ENCODE data around the gene CHRM4.

CHRM4 gene

DNA sequence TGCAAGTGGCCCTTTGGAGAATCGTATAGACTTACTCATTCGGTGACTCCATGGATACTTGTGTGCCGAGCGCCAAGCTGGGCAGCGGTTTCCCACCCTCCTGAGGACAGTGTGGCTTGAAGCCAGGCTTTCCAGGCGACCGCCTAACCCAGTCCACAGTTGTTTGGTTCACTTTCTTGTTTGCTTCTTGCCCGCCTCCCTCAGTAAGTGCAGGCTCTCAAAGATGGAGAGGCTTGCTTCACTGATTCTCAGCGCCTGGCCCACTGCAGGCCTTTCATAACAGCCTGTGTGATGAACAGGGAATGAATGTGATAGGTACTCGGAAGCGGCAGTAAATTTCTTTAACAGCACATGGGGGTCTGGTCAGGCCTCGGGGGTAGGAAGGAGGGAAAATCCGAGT, 21.3 kb downstream of the CHRM4 start:
- Histone ChIP-seq H3K9me3 (ENCODE audit: low read depth, low read length) (no peaks in the 10 kb centered on the region), H3K36me3 (ENCODE audit: insufficient read depth, low read length) (peaks cover 7% of the 10 kb centered on the region; the same call in 1 of the 2 replicates), H3K27ac (no peak overlapping the region), H3K4me3 (no peak overlapping the region), H3K9ac (ENCODE audit: insufficient read length) (no peak overlapping the region)
- no peak for DNase-seq (ENCODE audit: low read depth, low spot score)
- no peak for TF ChIP-seq FOXP2 (optimal IDR thresholded peaks at IDR 0.05; ENCODE audit: control extremely low read depth, extremely low read length, insufficient read depth)
- no peak for TF ChIP-seq EZH2 (IDR thresholded peaks at IDR 0.05)
- TF ChIP-seq POLR2AphosphoS5 (IDR thresholded peaks at IDR 0.05; ENCODE audit: borderline replicate concordance, low read depth, low read length) = no peak

DNA sequence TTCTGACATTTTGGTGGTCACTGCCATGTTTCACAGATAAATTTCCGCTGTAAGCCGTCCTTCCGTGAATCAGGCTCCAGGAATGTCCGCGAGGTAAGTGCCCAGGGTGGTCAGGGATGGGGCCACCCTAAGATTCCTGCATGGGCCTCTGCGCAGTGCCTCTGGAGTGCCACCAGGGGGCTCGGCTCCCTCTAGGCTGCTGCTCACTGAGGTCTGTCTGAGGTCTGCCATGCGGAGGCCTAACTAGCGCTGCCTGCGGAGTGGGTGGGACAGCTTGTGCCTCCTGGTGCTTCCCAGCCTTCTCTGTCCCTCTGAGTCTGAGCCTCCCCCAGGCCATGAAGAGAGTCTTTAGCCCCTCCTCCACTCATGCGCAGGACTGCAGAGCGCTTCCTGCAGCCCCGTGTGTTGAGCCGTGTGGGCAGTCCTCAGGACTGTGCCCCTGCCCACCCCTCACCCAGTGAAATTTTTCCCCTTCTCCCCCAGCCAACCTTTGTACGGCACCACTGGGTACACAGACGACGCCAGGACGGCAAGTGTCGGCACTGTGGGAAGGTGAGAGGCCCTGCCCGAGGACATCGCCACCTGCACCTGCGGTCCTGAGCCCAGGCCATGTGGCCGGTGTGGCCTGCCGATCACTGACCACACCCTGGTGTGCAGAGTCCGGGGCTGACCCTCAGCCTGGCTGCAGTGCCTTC, 22.0 kb downstream of the CHRM4 start:
- Histone ChIP-seq H3K9ac (ENCODE audit: insufficient read length) (no peak overlapping the region), H3K27ac (no peak overlapping the region), H3K36me3 (ENCODE audit: insufficient read depth, low read length) (peaks cover 7% of the 10 kb centered on the region; the same call in 1 of the 2 replicates), H3K4me3 (no peak overlapping the region), H3K9me3 (ENCODE audit: low read depth, low read length) (no peaks in the 10 kb centered on the region)
- no peak for TF ChIP-seq EZH2 (IDR thresholded peaks at IDR 0.05)
- DNase-seq (ENCODE audit: low read depth, low spot score) = no peak

DNA sequence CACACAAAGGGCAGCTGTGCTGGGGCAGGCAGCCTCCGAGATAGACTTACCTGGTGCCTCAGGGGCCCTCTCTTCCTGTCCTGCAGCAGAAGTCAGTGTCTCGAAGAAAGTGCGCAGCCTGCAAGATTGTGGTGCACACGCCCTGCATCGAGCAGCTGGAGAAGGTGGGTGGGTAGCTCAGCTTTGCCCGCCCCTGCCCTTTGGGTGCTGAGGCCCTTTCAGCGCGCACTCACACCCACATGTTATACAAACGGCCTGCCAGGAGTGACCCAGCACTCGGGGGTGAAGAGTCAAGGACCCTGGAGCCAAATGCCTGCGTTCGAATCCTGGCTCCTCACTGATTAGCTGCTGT, 23.7 kb downstream of the CHRM4 start:
- H3K36me3 ChIP-seq (ENCODE audit: insufficient read depth, low read length) = peaks cover 7% of the 10 kb centered on the region; the same call in 1 of the 2 replicates
- no peak overlapping the region for H3K4me3 ChIP-seq
- TF ChIP-seq FOXP2 (optimal IDR thresholded peaks at IDR 0.05; ENCODE audit: control extremely low read depth, extremely low read length, insufficient read depth) = no peak
- TF ChIP-seq POLR2AphosphoS5 (IDR thresholded peaks at IDR 0.05; ENCODE audit: borderline replicate concordance, low read depth, low read length) = no peak
- TF ChIP-seq EZH2 (IDR thresholded peaks at IDR 0.05) = no peak
- DNase-seq (ENCODE audit: low read depth, low spot score) = no peak
- no peaks in the 10 kb centered on the region for H3K9me3 ChIP-seq (ENCODE audit: low read depth, low read length)
- H3K27ac ChIP-seq = no peak overlapping the region
- H3K9ac ChIP-seq (ENCODE audit: insufficient read length) = no peak overlapping the region

DNA sequence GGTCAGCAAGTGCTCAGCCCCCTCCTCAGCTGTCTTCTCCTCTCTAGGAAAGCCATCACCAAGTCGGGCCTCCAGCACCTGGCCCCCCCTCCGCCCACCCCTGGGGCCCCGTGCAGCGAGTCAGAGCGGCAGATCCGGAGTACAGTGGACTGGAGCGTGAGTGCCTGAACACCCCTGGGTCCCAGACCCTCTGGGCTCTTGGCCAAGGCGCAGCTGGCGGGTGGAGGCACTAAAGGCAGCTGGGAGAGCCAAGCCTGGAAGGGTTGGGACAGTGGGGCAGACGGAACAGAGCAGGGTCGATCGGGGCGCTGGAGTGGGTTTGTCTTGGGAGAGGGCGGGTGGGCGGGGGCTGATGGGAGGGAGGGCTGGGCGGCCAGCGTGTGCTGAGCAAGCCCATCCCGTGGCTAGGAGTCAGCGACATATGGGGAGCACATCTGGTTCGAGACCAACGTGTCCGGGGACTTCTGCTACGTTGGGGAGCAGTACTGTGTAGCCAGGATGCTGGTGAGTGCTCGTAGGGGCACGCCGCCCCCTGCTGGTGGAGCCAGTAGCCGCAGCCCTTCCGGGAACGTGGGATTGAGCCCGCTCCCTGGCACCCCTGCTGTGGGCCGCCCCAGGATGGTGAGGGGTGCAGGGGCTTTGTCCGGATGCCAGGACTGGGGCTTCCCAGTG, 24.2 kb downstream of the CHRM4 start:
- Histone ChIP-seq H3K9me3 (ENCODE audit: low read depth, low read length) (no peaks in the 10 kb centered on the region), H3K9ac (ENCODE audit: insufficient read length) (no peak overlapping the region), H3K4me3 (no peak overlapping the region), H3K27ac (no peak overlapping the region), H3K36me3 (ENCODE audit: insufficient read depth, low read length) (peaks cover 7% of the 10 kb centered on the region; the same call in 1 of the 2 replicates)
- TF ChIP-seq EZH2 (IDR thresholded peaks at IDR 0.05) (no peak), FOXP2 (optimal IDR thresholded peaks at IDR 0.05; ENCODE audit: control extremely low read depth, extremely low read length, insufficient read depth) (no peak), POLR2AphosphoS5 (IDR thresholded peaks at IDR 0.05; ENCODE audit: borderline replicate concordance, low read depth, low read length) (no peak)
- DNase-seq (ENCODE audit: low read depth, low spot score) = no peak

DNA sequence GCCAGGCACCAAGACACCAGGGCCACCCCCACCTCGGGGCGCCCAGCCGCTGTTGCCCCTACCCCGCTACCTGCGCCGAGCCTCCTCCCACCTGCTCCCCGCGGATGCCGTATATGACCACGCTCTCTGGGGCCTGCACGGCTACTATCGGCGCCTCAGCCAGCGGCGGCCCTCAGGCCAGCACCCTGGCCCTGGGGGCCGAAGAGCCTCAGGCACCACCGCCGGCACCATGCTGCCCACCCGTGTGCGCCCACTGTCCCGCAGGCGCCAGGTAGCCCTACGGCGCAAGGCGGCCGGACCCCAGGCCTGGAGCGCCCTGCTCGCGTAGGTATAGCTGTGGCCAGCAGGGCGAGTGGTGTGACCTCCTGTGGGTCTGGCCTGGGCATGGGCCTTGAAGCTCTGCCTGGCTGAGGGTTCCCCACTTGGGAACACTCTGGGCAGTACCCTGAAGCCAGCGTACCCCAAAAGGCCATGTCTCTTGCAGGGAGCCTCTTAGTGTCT, 24.9 kb downstream of the CHRM4 start:
- H3K27ac ChIP-seq = no peak overlapping the region
- peaks cover 7% of the 10 kb centered on the region; the same call in 1 of the 2 replicates for H3K36me3 ChIP-seq (ENCODE audit: insufficient read depth, low read length)
- no peaks in the 10 kb centered on the region for H3K9me3 ChIP-seq (ENCODE audit: low read depth, low read length)
- TF ChIP-seq POLR2AphosphoS5 (IDR thresholded peaks at IDR 0.05; ENCODE audit: borderline replicate concordance, low read depth, low read length) (no peak), EZH2 (IDR thresholded peaks at IDR 0.05) (no peak), FOXP2 (optimal IDR thresholded peaks at IDR 0.05; ENCODE audit: control extremely low read depth, extremely low read length, insufficient read depth) (no peak)
- H3K4me3 ChIP-seq = no peak overlapping the region
- no peak overlapping the region for H3K9ac ChIP-seq (ENCODE audit: insufficient read length)
- no peak for DNase-seq (ENCODE audit: low read depth, low spot score)

DNA sequence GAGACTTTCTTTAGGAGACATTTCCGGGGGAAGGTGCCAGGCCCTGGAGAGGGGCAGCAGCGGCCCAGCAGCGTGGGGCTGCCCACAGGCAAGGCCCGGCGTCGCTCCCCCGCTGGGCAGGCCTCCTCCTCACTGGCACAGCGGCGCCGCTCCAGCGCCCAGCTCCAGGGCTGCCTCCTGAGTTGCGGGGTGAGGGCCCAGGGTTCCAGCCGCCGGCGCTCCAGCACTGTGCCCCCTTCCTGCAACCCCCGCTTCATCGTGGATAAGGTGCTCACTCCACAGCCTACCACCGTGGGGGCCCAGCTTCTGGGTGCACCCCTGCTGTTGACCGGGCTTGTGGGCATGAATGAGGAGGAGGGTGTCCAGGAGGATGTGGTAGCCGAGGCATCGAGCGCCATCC, 25.3 kb downstream of the CHRM4 start:
- H3K4me3 ChIP-seq = no peak overlapping the region
- H3K9ac ChIP-seq (ENCODE audit: insufficient read length) = no peak overlapping the region
- no peak overlapping the region for H3K27ac ChIP-seq
- no peak for TF ChIP-seq FOXP2 (optimal IDR thresholded peaks at IDR 0.05; ENCODE audit: control extremely low read depth, extremely low read length, insufficient read depth)
- no peak for TF ChIP-seq POLR2AphosphoS5 (IDR thresholded peaks at IDR 0.05; ENCODE audit: borderline replicate concordance, low read depth, low read length)
- TF ChIP-seq EZH2 (IDR thresholded peaks at IDR 0.05) = no peak
- H3K36me3 ChIP-seq (ENCODE audit: insufficient read depth, low read length) = peaks cover 7% of the 10 kb centered on the region; the same call in 1 of the 2 replicates
- H3K9me3 ChIP-seq (ENCODE audit: low read depth, low read length) = no peaks in the 10 kb centered on the region
- DNase-seq (ENCODE audit: low read depth, low spot score) = no peak

DNA sequence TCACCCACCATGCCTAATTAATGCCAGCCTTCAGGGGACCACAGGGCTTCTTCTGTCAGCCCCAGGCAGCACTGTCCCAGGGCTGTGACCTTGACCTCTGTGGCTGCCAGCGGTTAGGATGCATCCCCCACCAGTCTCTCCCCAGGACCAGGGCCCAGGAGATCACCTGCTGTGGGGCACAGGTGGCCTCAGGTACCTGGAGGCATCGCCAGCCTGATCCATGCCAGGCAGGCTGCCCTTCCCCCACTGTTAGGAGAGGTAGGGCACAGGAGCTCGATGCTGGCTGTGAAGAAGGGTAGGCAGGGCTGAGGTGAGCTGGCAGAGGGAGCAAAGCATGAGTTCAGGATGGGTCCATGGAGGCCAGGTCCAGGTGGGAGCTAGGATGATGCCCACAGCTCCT, 26.8 kb downstream of the CHRM4 start:
- no peak overlapping the region for H3K27ac ChIP-seq
- H3K4me3 ChIP-seq = no peak overlapping the region
- peaks cover 2% of the 10 kb centered on the region; the same call in 1 of the 2 replicates for H3K36me3 ChIP-seq (ENCODE audit: insufficient read depth, low read length)
- no peaks in the 10 kb centered on the region for H3K9me3 ChIP-seq (ENCODE audit: low read depth, low read length)
- DNase-seq (ENCODE audit: low read depth, low spot score) = no peak
- H3K9ac ChIP-seq (ENCODE audit: insufficient read length) = no peak overlapping the region
- no peak for TF ChIP-seq POLR2AphosphoS5 (IDR thresholded peaks at IDR 0.05; ENCODE audit: borderline replicate concordance, low read depth, low read length)
- TF ChIP-seq EZH2 (IDR thresholded peaks at IDR 0.05) = no peak

DNA sequence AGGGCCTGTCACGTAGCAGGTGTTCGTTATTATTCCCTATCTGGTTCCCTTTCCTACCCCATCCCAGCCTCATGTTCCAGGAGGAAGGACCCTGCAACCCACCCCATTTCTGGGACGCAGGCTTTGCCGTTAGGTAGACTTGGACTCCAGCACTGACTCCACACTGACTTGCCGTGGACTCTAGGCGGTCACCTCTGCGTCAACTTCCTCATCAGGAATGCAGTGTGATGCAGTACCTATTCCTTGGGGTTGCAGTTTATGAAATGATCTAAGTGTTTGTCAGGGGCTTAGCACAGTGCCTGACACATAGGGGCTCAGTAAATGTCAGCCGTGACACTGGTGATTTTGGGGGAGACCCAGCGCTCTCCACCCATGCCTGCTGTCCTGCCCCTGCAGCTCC, 27.5 kb downstream of the CHRM4 start:
- DNase-seq (ENCODE audit: low read depth, low spot score) = no peak
- Histone ChIP-seq H3K4me3 (no peak overlapping the region), H3K27ac (no peak overlapping the region), H3K9me3 (ENCODE audit: low read depth, low read length) (no peaks in the 10 kb centered on the region), H3K36me3 (ENCODE audit: insufficient read depth, low read length) (no peaks in the 10 kb centered on the region; the same call in 1 of the 2 replicates), H3K9ac (ENCODE audit: insufficient read length) (no peak overlapping the region)
- TF ChIP-seq POLR2AphosphoS5 (IDR thresholded peaks at IDR 0.05; ENCODE audit: borderline replicate concordance, low read depth, low read length) (no peak), FOXP2 (optimal IDR thresholded peaks at IDR 0.05; ENCODE audit: control extremely low read depth, extremely low read length, insufficient read depth) (no peak), EZH2 (IDR thresholded peaks at IDR 0.05) (no peak)

Measured in SK-N-MC (cell line).